Activated CD8-positive, alpha-beta T cell treated with anti-CD3 and anti-CD28 coated beads, Interleukin-2, amount 10 ng/mL, durations not matched to agents 7 days and 5 days (primary cell): ENCODE measurements around the gene EOLA2. TPM values are rescaled to one million over a fixed set of nuclear protein-coding genes. Genes with fewer than 3 reads are reported as not detected.
"Not testable (repeated sequence)": the region's sequence is repeated elsewhere in the genome, so short reads cannot be mapped to it uniquely, and the experiment has no call there.

ENCODE experiments used
- ATAC-seq: fragments of 150-1000 bp; cut with Tn5 transposase; one replicate; pipeline ENCODE4 v1.10.0; 2021; ENCODE audit warnings: moderate library complexity
- CTCF ChIA-PET: fragments of 350-600 bp; sonication (Branson Sonifier 250); formaldehyde crosslinking; loops from one replicate; lab custom pipeline; 2021; ENCODE audit warnings: antibody characterized with exemption; lab: Charles Lee
- POLR2A ChIA-PET: fragments of 350-600 bp; sonication (Branson Sonifier 250); formaldehyde crosslinking; loops from one replicate; lab custom pipeline; 2021; ENCODE audit warnings: antibody characterized with exemption; lab: Charles Lee
- DNase-seq: peaks from one replicate; pipeline ENCODE4 v3.0.0-alpha.2; 2020
- H3K27ac Mint-ChIP-seq: one replicate; pipeline ENCODE4 v1.8.0; 2021; ENCODE audit warnings: mild to moderate bottlenecking, mixed read lengths
- H3K27me3 Mint-ChIP-seq: one replicate; pipeline ENCODE4 v1.8.0; 2021; ENCODE audit warnings: low read depth, mixed read lengths
- H3K36me3 Mint-ChIP-seq: one replicate; pipeline ENCODE4 v1.8.0; 2021; ENCODE audit warnings: low read depth, mixed read lengths
- H3K4me1 Mint-ChIP-seq: one replicate; pipeline ENCODE4 v1.8.0; 2021; ENCODE audit warnings: low read depth, mixed read lengths
- H3K4me3 Mint-ChIP-seq: one replicate; pipeline ENCODE4 v1.8.0; 2021; ENCODE audit warnings: mild to moderate bottlenecking, mixed read lengths
- H3K9me3 Mint-ChIP-seq: one replicate; pipeline ENCODE4 v1.8.0; 2022; ENCODE audit warnings: mixed read lengths; ENCODE audit not compliant: insufficient read depth
- total RNA-seq, 2 experiments: library from RNA; stranded (reverse); gene quantifications; one replicate each; pipeline ENCODE4 v1.2.3, GENCODE V29; 2021

EOLA2 gene
- total RNA-seq, 2 experiments from 2014 or later = 22.0 to 23.1 TPM

- ATAC-seq, DNase-seq, H3K27ac Mint-ChIP-seq, CTCF ChIA-PET, H3K9me3 Mint-ChIP-seq, H3K27me3 Mint-ChIP-seq, POLR2A ChIA-PET, H3K36me3 Mint-ChIP-seq, H3K4me3 Mint-ChIP-seq, H3K4me1 Mint-ChIP-seq: not testable (repeated sequence)
Measured at GRCh38 chrX:149932150-149932549, 6.1 kb downstream of the EOLA2 start.

GRCh38 chrX:149931355-149931754 is 6.9 kb downstream of the EOLA2 start:
- H3K4me1 Mint-ChIP-seq, H3K36me3 Mint-ChIP-seq, POLR2A ChIA-PET, H3K9me3 Mint-ChIP-seq, ATAC-seq, H3K27me3 Mint-ChIP-seq, H3K4me3 Mint-ChIP-seq, DNase-seq, H3K27ac Mint-ChIP-seq, CTCF ChIA-PET: not testable (repeated sequence)

- DNase-seq, CTCF ChIA-PET, H3K4me3 Mint-ChIP-seq, H3K9me3 Mint-ChIP-seq, POLR2A ChIA-PET, H3K27me3 Mint-ChIP-seq, H3K4me1 Mint-ChIP-seq, H3K36me3 Mint-ChIP-seq, H3K27ac Mint-ChIP-seq, ATAC-seq: not testable (repeated sequence)
Measured at GRCh38 chrX:149929400-149929799, 8.9 kb downstream of the EOLA2 start, which contains the start of gene HSFX4. HSFX4 (plus strand) TSS chrX:149929573; CDS start chrX:149929645, 72 bp downstream.

- H3K9me3 Mint-ChIP-seq, CTCF ChIA-PET, POLR2A ChIA-PET, H3K4me3 Mint-ChIP-seq, DNase-seq, H3K4me1 Mint-ChIP-seq, H3K27me3 Mint-ChIP-seq, H3K36me3 Mint-ChIP-seq, H3K27ac Mint-ChIP-seq: not testable (repeated sequence)
- ATAC-seq = peak; percentile 66
Measured at GRCh38 chrX:149928635-149929034, 9.7 kb downstream of the EOLA2 start.

GRCh38 chrX:149927964-149928258 is 10.4 kb downstream of the EOLA2 start:
- H3K4me1 Mint-ChIP-seq, H3K9me3 Mint-ChIP-seq, H3K36me3 Mint-ChIP-seq, ATAC-seq, CTCF ChIA-PET, H3K4me3 Mint-ChIP-seq, H3K27ac Mint-ChIP-seq, H3K27me3 Mint-ChIP-seq, POLR2A ChIA-PET, DNase-seq: not testable (repeated sequence)

- DNase-seq, H3K4me3 Mint-ChIP-seq, H3K4me1 Mint-ChIP-seq, H3K27me3 Mint-ChIP-seq, H3K27ac Mint-ChIP-seq, H3K36me3 Mint-ChIP-seq, ATAC-seq, POLR2A ChIA-PET, H3K9me3 Mint-ChIP-seq, CTCF ChIA-PET: not testable (repeated sequence)
Measured at GRCh38 chrX:149927245-149927963, 10.9 kb downstream of the EOLA2 start.

- DNase-seq, CTCF ChIA-PET: not testable (repeated sequence)
Measured at GRCh38 chrX:149924434-149924833, 13.9 kb downstream of the EOLA2 start.

GRCh38 chrX:149923836-149924235 is 14.5 kb downstream of the EOLA2 start:
- H3K4me3 Mint-ChIP-seq, H3K27me3 Mint-ChIP-seq, H3K9me3 Mint-ChIP-seq, H3K36me3 Mint-ChIP-seq, H3K27ac Mint-ChIP-seq, POLR2A ChIA-PET, H3K4me1 Mint-ChIP-seq, DNase-seq, ATAC-seq, CTCF ChIA-PET: not testable (repeated sequence)

More at GRCh38 chrX:149924434-149924833, 13.9 kb downstream of the EOLA2 start:
- H3K36me3 Mint-ChIP-seq, H3K4me1 Mint-ChIP-seq, H3K27ac Mint-ChIP-seq, ATAC-seq, H3K27me3 Mint-ChIP-seq, H3K9me3 Mint-ChIP-seq, H3K4me3 Mint-ChIP-seq, POLR2A ChIA-PET: not testable (repeated sequence)

- Mint-ChIP-seq H3K27ac (no peak overlapping the region), H3K27me3 (no peaks in the 10 kb centered on the region)
- POLR2A ChIA-PET = interaction anchor here (2.3 kb wide), 1 partner anchor 21 kb away, joined by 14 read pairs; the partner anchor contains the start of gene EOLA2
Measured at GRCh38 chrX:149916745-149917392, 21.4 kb downstream of the EOLA2 start.

GRCh38 chrX:149910178-149910695 is 28.1 kb downstream of the EOLA2 start:
- CTCF ChIA-PET = interaction anchor here (0.6 kb wide), 1 partner anchor 30 kb away, joined by 3 read pairs; no protein-coding TSS in a partner anchor
- peaks cover 2% of the 10 kb centered on the region for H3K27me3 Mint-ChIP-seq
- H3K4me3 Mint-ChIP-seq = no peak overlapping the region
- DNase-seq (no peak), ATAC-seq (no peak)
- no peak overlapping the region for H3K27ac Mint-ChIP-seq
- POLR2A ChIA-PET = no interaction called here
- peaks cover 4% of the 10 kb centered on the region for H3K9me3 Mint-ChIP-seq
- H3K36me3 Mint-ChIP-seq = peaks cover 5% of the 10 kb centered on the region
- no peaks in the 10 kb centered on the region for H3K4me1 Mint-ChIP-seq

More at GRCh38 chrX:149916745-149917392, 21.4 kb downstream of the EOLA2 start:
- no peak for DNase-seq
- H3K36me3 Mint-ChIP-seq = peaks cover 5% of the 10 kb centered on the region
- no peak overlapping the region for H3K4me3 Mint-ChIP-seq
- peak; percentile 60 for ATAC-seq
- CTCF ChIA-PET = interaction anchor here (1.3 kb wide), 1 partner anchor 22 kb away, joined by 7 read pairs; the partner anchor contains the start of gene EOLA2
- peaks cover 8% of the 10 kb centered on the region for H3K4me1 Mint-ChIP-seq
- H3K9me3 Mint-ChIP-seq = peaks cover 4% of the 10 kb centered on the region

- H3K36me3 Mint-ChIP-seq = peaks cover 5% of the 10 kb centered on the region
- CTCF ChIA-PET = interaction anchor here (0.6 kb wide), 1 partner anchor 31 kb away, joined by 3 read pairs; no protein-coding TSS in a partner anchor
- peak; percentile 78 for ATAC-seq
- H3K4me1 Mint-ChIP-seq = peaks cover 3% of the 10 kb centered on the region
- no peak overlapping the region for H3K4me3 Mint-ChIP-seq
- H3K27ac Mint-ChIP-seq = no peak overlapping the region
- H3K27me3 Mint-ChIP-seq = peaks cover 2% of the 10 kb centered on the region
- H3K9me3 Mint-ChIP-seq = peaks cover 4% of the 10 kb centered on the region
- POLR2A ChIA-PET = no interaction called here
- peak; percentile 38 for DNase-seq
Measured at GRCh38 chrX:149909324-149910177, 28.7 kb downstream of the EOLA2 start.
